ENCODE measurements around the gene ARHGAP21.

DNA sequence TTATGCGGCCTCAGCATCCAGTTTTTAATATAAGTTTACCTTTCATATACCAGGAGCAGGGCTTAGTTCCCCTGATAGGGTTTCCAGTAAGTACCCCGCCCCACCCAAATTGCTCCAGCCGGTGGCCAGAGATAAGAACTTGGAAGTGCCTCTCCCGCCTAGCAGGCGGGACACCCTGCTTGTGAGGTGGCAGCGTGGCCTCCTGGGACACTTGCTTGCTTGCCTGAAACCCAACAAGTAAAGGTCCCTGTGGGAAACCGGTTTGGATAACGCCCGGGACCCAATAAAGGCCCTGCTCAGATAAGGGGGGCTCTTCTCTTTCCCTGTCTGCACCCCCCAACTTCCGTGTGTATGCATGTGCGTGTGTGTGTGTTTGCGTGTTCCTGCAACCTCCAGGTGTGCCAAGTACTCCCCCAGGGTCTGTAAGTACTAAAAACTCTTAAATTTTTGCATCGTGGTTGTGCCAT is 154.3 kb downstream of the ARHGAP21 start:
- TF ChIP-seq, protein P1, sequence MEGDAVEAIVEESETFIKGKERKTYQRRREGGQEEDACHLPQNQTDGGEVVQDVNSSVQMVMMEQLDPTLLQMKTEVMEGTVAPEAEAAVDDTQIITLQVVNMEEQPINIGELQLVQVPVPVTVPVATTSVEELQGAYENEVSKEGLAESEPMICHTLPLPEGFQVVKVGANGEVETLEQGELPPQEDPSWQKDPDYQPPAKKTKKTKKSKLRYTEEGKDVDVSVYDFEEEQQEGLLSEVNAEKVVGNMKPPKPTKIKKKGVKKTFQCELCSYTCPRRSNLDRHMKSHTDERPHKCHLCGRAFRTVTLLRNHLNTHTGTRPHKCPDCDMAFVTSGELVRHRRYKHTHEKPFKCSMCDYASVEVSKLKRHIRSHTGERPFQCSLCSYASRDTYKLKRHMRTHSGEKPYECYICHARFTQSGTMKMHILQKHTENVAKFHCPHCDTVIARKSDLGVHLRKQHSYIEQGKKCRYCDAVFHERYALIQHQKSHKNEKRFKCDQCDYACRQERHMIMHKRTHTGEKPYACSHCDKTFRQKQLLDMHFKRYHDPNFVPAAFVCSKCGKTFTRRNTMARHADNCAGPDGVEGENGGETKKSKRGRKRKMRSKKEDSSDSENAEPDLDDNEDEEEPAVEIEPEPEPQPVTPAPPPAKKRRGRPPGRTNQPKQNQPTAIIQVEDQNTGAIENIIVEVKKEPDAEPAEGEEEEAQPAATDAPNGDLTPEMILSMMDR (conservative IDR thresholded peaks at IDR 0.05 in 1 of 2, IDR thresholded peaks at IDR 0.05 in 1 of 2; ENCODE audit: extremely low read depth in 1 of 2, insufficient read depth in 1 of 2, low read depth in 1 of 2, low read length in 2 of 2), result no peak
- TF ChIP-seq EZH2 (IDR thresholded peaks at IDR 0.05; ENCODE audit: borderline replicate concordance, low read length), result no peak

Measured in mammary epithelial cell (primary cell).